Brain microvascular endothelial cell (primary cell): ENCODE data around the gene RAB18.
"Not testable (repeated sequence)": the region's sequence is repeated elsewhere in the genome, so short reads cannot be mapped to it uniquely, and the experiment has no call there.

ENCODE experiments used
- DNase-seq: peaks from one replicate; pipeline ENCODE4 v3.0.0-alpha.2; 2020
- H3K27ac ChIP-seq: fragments of 250-450 bp; sonication (Bioruptor Pico); 2 replicates; pipeline ENCODE4 v1.5.1; 2020; ENCODE audit warnings: mild to moderate bottlenecking, moderate library complexity
- H3K27me3 ChIP-seq: fragments of 250-450 bp; sonication (Bioruptor Pico); replicated peaks from 2 replicates; pipeline ENCODE4 v1.5.1; 2020; ENCODE audit warnings: mild to moderate bottlenecking
- H3K36me3 ChIP-seq: fragments of 250-450 bp; sonication (Bioruptor Pico); replicated peaks from 2 replicates; pipeline ENCODE4 v1.5.1; 2020; ENCODE audit warnings: mild to moderate bottlenecking
- H3K4me3 ChIP-seq: 2 replicates; pipeline ENCODE4 v1.5.1; 2011; ENCODE audit warnings: low read depth, mild to moderate bottlenecking, control low read depth, low read length, moderate library complexity
- in situ Hi-C: cut with HindIII; loops from 2 replicates; pipeline ENCODE4 v1.10.0; 2017; ENCODE audit warnings: low sequenced_read_pairs, low pct_ligation_motif_present
- TF ChIP-seq, protein P1 (sequence below): IDR thresholded peaks from 2 replicates; pipeline ENCODE4 v1.5.1; 2011; ENCODE audit warnings: low read depth, mild to moderate bottlenecking, moderate library complexity, low read length, control low read depth, inconsistent platforms; ENCODE audit errors: missing control alignments

The RAB18 gene

DNA sequence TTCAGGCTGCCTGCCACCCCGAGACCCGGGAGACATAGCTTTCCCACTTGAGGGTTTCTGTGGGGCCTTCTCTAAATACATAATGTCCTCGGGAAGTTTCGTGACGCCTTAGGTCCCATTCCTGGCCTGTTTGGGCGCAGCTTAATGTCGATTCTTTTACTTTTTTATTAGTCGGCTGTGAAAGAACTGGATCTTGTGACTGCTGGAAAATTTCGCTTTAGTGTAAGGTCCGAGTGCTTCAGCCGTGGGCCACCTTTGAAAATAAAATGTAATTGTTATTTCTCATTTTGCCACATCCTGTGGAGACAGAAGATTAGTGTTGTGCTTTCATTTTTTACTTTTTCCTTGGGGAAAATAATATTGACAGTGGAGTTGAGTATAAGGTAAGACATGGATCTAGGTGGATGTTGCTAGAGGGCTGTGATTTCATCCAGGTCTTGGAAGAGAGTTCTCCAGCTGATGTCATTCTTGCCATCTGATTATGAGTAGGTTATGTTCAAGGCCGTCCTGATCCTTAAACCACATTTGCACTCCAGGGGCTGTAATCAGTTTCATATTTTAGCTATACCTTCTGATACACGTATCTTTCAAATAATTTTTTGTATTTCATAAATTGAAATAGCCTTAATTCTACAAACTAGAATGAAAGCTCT, 830 bp downstream of the RAB18 start:
- peak; percentile 20 for DNase-seq
- TF ChIP-seq, protein P1, sequence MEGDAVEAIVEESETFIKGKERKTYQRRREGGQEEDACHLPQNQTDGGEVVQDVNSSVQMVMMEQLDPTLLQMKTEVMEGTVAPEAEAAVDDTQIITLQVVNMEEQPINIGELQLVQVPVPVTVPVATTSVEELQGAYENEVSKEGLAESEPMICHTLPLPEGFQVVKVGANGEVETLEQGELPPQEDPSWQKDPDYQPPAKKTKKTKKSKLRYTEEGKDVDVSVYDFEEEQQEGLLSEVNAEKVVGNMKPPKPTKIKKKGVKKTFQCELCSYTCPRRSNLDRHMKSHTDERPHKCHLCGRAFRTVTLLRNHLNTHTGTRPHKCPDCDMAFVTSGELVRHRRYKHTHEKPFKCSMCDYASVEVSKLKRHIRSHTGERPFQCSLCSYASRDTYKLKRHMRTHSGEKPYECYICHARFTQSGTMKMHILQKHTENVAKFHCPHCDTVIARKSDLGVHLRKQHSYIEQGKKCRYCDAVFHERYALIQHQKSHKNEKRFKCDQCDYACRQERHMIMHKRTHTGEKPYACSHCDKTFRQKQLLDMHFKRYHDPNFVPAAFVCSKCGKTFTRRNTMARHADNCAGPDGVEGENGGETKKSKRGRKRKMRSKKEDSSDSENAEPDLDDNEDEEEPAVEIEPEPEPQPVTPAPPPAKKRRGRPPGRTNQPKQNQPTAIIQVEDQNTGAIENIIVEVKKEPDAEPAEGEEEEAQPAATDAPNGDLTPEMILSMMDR, result no peak
- Histone ChIP-seq H3K27me3 (no peaks in the 10 kb centered on the region), H3K36me3 (no peaks in the 10 kb centered on the region), H3K27ac (peak overlapping the region; percentile 81), H3K4me3 (peak overlapping the region; percentile 96)
- in situ Hi-C loops, result no loop called here

DNA sequence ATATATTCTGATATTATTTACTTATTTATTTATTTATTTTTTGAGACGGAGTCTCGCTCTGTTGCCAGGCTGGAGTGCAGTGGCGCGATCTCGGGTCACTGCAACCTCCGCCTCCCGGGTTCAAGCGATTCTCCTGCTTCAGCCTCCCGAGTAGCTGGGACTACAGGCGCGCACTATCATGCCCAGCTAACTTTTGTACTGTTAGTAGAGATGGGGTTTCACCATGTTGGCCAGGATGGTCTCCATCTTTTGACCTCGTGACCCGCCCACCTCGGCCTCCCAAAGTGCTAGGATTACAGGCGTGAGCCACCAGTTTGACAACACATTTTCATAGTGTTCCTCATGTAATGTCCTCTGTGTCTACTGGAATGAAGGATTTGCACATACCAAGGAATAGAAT, 1.4 kb downstream of the RAB18 start:
- H3K36me3 ChIP-seq, H3K27me3 ChIP-seq, DNase-seq, in situ Hi-C loops, H3K27ac ChIP-seq: not testable (repeated sequence)
- H3K4me3 ChIP-seq, result peak overlapping the region; percentile 96

DNA sequence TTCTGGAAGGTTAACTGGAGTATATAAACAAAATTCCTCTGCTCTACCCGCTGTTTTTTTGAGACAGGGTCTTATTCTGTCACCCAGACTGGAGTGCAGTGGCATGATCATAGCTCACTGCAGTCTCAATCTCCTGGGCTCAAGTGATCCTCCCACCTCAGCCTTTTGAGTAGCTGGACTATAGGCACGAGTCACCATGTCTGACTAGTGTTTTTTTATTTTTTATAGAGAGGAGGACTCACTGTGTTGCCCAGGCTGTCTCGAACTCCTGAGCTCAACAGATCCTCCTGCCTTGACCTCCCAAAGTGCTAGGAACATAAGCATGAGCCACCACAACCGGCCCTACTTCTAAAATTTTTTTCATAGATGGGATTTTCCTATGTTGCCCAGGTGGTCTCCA, 2.2 kb downstream of the RAB18 start:
- DNase-seq, result peak; percentile 9
- Histone ChIP-seq H3K36me3 (peaks cover 7% of the 10 kb centered on the region), H3K4me3 (no peak overlapping the region), H3K27ac (no peak overlapping the region), H3K27me3 (no peaks in the 10 kb centered on the region)
- TF ChIP-seq, protein P1, result no peak
- in situ Hi-C loops, result no loop called here

DNA sequence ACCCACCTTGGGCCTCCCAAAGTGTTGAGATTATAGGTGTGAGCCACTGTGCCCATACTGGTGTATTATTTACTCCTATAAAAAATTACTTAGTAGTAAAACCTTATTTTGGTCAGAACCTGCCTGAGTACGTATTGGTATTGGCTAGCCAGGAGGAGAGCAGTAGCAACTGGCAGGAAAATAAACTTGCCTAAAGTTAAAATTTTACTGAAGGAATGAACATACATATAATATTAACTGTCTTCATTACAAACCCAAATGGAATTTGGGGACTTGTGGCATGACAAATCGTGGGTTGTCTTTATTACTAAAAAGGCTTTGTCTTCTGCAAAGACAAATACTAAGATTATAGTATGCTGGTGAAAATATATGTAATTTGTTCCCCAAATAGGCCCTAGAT, 8.4 kb downstream of the RAB18 start:
- H3K27ac ChIP-seq, result no peak overlapping the region
- in situ Hi-C loops, result no loop called here
- DNase-seq, result no peak
- TF ChIP-seq, protein P1, result no peak
- H3K27me3 ChIP-seq, result no peaks in the 10 kb centered on the region
- H3K36me3 ChIP-seq, result peaks cover 16% of the 10 kb centered on the region
- H3K4me3 ChIP-seq, result no peak overlapping the region

DNA sequence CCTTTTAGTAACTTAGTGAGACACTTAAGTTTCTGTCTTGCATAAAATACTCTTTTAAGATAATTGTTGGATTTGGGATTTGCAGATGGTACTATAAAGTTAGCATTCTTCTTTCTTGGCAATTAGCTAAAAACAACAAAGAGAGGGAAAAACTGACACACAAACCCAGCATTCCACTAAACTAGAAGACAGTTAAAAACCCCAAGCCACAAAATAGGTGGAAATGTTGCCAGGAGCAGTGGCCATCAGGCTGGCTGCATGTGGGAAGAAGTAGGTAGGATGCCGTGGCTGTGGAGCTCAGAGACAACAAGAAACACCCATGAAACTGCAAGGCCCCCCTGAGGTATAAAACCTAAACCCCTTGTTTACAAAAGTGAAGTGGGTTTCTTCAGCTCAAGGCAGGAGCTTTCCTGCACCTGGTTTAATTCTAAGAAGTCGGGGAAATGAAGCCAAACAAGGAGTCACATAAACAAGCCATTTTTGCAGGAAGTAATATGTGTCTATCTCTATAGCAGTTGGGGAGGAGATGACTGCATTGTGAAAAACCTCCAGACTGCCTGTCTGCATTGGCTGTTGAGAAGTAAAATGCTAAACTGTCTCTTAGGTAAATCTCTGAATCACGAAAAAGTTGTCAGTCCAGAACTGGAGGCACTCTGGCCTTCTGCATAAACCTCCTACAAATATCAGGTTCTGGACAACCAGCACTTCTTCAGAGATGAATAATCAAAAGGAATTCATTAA, 9.5 kb downstream of the RAB18 start:
- H3K27me3 ChIP-seq, result no peaks in the 10 kb centered on the region
- in situ Hi-C loops, result no loop called here
- no peak overlapping the region for H3K4me3 ChIP-seq
- peaks cover 16% of the 10 kb centered on the region for H3K36me3 ChIP-seq
- DNase-seq, result peak; percentile 10
- H3K27ac ChIP-seq, result no peak overlapping the region
- TF ChIP-seq, protein P1, result no peak

DNA sequence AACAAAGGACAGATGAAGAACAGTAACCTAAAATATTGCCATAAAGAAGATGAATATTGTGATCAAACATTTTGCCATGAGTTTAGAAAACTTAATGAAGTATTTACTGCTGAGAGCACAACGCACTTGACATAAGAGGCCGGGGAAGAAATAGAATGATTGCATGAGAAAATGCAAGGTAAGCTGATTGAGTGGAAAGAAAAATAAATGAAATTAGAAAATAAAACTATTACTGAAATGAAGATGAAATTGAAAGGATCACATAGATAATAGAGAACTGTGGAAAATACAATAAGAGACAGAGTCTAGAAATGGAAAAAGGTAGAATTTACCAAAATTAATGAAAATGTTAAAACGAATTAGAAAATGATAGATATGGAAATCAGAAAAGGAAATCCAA, 10.1 kb downstream of the RAB18 start:
- Histone ChIP-seq H3K27me3 (no peaks in the 10 kb centered on the region), H3K4me3 (no peak overlapping the region), H3K27ac (no peak overlapping the region), H3K36me3 (peaks cover 16% of the 10 kb centered on the region)
- no peak for DNase-seq
- in situ Hi-C loops, result no loop called here
- TF ChIP-seq, protein P1, result no peak
